ENCODE data around the gene NANS. TPM values are rescaled to one million over a fixed set of nuclear protein-coding genes. Genes with fewer than 3 reads are reported as not detected.
A peak's percentile ranks its signal among the peaks of the same experiment; 100 is the strongest.
"Not testable (repeated sequence)": the region's sequence is repeated elsewhere in the genome, so short reads cannot be mapped to it uniquely, and the experiment has no call there.

Gene NANS
- polyA plus RNA-seq, 1 donor from 2014 or later, result 26.9 TPM

GRCh38 chr9:98117984-98118639, 61.6 kb downstream of the NANS start:
- no peaks in the 10 kb centered on the region for H3K27me3 Mint-ChIP-seq
- peak overlapping the region; percentile 71 to 96 (median 89) for H3K27ac Mint-ChIP-seq
- peaks cover 2% of the 10 kb centered on the region for H3K36me3 Mint-ChIP-seq
- peak overlapping the region; percentile 91 to 98 (median 92) for H3K4me3 Mint-ChIP-seq
- peaks cover 27 to 41% (median 36%) of the 10 kb centered on the region in 3 donors for H3K4me1 Mint-ChIP-seq
- no peaks in the 10 kb centered on the region for H3K9me3 Mint-ChIP-seq

DNA sequence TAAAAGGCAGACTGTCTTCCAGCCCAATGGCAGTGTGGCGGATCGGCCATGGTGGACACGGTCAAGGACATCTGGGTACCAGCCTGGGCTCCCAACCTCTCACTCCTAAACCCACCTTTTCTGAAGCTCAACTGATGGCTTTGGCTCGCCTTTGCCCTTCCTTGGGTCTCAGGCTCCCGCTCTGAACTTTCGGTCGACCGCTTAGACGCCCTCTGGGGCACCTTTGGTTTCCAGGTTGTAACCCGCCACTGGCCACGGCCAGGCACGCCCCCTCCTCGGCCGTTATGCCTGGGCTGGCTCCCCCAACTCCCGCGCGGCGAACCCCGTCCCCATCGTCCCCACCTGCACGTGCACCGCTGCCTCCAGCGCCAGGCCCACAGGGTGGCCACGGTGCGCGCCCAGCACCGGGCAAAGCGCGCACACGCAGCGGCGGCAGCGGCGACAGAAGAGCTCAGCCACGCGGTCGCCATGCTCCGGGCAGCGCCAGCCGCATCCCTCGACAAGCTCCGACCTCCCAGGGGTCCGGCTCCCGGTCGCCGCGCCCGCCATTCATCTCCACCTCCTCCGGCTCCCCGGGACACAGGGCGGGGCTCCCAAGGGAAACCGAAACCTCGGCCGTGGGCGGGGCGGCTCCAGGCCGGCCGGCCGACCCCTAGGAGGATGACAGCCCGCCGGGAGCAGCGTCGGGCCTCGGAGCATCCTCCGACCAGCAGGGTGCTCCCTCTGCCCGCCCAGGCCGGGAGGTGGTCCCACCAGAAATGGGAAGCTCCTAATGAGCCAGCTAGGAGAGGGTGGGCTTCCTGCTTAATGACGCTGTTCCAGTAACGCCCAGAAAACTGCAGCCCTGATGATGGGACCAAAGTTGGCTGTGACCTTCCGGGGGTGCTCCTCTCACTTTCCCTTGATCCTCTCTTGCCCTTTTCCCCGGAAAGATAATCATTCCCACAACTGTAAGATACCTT, 62.4 kb downstream of the NANS start, which contains the start of gene TRIM14:
Gene TRIM14 (minus strand): TSS at position 583 of the 962 bp plus-strand sequence. CDS start 34 bp downstream, at position 549.
- Mint-ChIP-seq H3K36me3 (peaks cover 2% of the 10 kb centered on the region), H3K9me3 (no peaks in the 10 kb centered on the region)

GRCh38 chr9:98120476-98120875, 63.9 kb downstream of the NANS start:
- peak overlapping the region in 3 of 4 donors; percentile 90 to 92 (median 91) for H3K4me3 Mint-ChIP-seq
- H3K27ac Mint-ChIP-seq, result peak overlapping the region; percentile 25 to 93 (median 60)
- no peaks in the 10 kb centered on the region for H3K27me3 Mint-ChIP-seq
- H3K4me1 Mint-ChIP-seq, result peaks cover 27 to 41% (median 36%) of the 10 kb centered on the region in 3 donors
- H3K36me3 Mint-ChIP-seq, result peaks cover 2% of the 10 kb centered on the region
- no peaks in the 10 kb centered on the region for H3K9me3 Mint-ChIP-seq

More for the DNA sequence above, 62.4 kb downstream of the NANS start, which contains the start of gene TRIM14:
- Mint-ChIP-seq H3K27ac (peak within 1 kb of the TSS; percentile 71 to 96 (median 93)), H3K4me1 (peaks cover 27 to 41% (median 36%) of the 10 kb centered on the region in 3 donors), H3K4me3 (peak within 1 kb of the TSS; percentile 91 to 98 (median 92)), H3K27me3 (no peaks in the 10 kb centered on the region)

DNA sequence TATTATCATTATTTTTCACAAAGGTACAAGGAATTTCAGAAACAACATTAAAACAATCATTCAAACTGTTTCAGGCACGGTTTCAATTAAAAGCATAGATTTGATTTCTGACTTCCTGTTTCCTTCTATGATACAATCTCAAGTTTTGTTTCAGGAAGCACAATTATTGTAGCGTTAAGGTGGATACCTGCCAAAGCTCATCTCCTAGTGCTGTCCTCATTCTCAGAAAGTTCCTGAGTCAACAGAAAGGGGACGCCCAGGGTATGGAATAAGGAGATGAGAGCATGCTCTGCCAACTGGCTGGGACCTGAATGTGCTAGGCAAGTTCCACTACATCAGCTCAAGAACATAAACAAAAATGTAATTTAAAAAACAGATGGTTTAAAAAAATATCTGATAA, 64.5 kb downstream of the NANS start:
- no peaks in the 10 kb centered on the region for H3K27me3 Mint-ChIP-seq
- H3K4me3 Mint-ChIP-seq, result peak overlapping the region in 3 of 4 donors; percentile 32 to 92 (median 91)
- peaks cover 2% of the 10 kb centered on the region for H3K36me3 Mint-ChIP-seq
- peak overlapping the region in 1 of 3 donors; percentile 93 for H3K27ac Mint-ChIP-seq
- H3K9me3 Mint-ChIP-seq, result no peaks in the 10 kb centered on the region
- peaks cover 27 to 41% (median 36%) of the 10 kb centered on the region in 3 donors for H3K4me1 Mint-ChIP-seq

GRCh38 chr9:98124091-98124490, 67.6 kb downstream of the NANS start:
- not testable (repeated sequence) for H3K9me3 Mint-ChIP-seq, H3K36me3 Mint-ChIP-seq, H3K27ac Mint-ChIP-seq, H3K27me3 Mint-ChIP-seq, H3K4me3 Mint-ChIP-seq
- peaks cover 20 to 26% (median 25%) of the 10 kb centered on the region in 3 donors for H3K4me1 Mint-ChIP-seq

DNA sequence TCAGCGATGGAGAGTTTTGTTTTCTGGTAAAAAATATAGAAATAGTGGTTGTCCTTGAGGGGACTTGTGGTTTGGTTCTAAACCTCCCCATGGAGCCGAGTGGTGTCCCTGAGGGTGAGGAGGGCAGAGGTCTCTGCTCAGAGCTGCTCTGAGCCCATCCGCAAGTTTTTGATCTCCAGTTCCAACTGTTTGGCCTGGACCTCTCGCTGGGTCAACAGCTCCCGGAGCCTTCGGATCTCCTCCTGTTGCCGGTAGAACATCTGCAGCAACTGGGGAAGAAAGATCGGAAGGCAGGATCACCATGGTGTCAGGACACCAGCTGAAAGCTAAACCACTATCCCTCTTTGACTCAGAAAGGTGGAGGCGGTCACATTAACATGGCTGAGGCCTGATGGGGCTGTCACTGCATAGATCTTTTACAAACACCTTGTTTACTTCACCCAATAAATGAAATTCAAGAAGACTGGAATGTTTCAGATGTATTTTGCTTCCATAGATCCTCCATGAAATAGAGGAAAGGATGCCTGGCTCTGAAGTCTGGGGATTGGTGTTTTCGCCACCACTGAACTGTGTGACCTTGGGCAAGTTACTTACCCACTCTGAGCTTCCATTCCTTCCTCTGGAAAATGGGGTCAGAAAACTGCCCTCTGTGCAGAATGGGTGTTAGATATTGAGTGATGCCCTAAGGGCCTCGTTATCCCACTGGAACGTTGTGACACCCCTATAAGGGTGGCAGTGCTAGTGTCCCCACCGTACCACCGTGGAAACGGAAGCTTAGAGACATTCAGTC, 68.3 kb downstream of the NANS start:
- H3K27ac Mint-ChIP-seq, result no peak overlapping the region

DNA sequence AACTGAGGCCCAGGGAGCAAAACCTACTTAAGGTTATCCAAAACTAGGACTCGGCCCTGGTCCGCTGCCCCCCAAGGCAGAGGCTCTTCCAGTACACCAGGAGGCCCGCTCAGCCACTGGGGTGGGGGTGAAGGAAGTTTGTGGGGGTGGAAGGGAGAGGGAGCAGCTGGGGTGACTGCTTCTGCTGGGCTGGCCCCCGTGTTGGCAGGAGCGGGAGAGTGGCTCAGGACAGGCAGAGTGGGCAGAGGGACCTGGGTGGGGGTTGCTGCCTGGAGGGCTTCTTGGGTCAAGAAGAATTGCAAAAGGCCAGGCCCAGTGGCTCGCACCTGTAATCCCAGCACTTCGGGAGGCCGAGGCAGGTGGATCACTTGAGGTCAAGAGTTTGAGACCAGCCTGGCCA, 70.7 kb downstream of the NANS start:
- Mint-ChIP-seq H3K27ac (peak overlapping the region in 1 of 3 donors; percentile 74), H3K36me3 (no peaks in the 10 kb centered on the region), H3K4me3 (no peak overlapping the region), H3K4me1 (peaks cover 14 to 15% (median 14%) of the 10 kb centered on the region in 3 donors), H3K9me3 (no peaks in the 10 kb centered on the region), H3K27me3 (no peaks in the 10 kb centered on the region)

More for the DNA sequence above, 68.3 kb downstream of the NANS start:
- H3K4me3 Mint-ChIP-seq, result no peak overlapping the region
- peaks cover 23 to 28% (median 27%) of the 10 kb centered on the region in 3 donors for H3K4me1 Mint-ChIP-seq
- no peaks in the 10 kb centered on the region for H3K27me3 Mint-ChIP-seq
- no peaks in the 10 kb centered on the region for H3K36me3 Mint-ChIP-seq
- no peaks in the 10 kb centered on the region for H3K9me3 Mint-ChIP-seq

DNA sequence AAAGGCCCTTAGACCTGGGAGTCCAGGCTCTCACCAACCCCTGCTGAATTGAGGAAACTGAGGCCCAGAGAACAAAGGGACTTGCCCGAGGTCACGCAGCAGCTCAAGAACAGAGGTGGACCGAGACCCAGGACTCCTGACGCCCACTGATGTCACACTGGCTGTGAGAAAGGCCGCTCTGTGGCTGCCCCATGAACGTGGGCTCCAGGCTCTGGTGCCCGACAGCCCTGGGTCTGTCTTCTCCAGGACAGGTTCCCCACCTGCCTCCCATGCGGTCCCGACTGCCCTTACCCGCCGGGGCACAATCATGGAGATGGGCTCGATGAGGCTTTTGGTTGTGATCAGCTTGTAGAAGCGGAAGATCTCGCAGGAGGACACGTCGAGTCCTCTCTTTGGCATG, 71.8 kb downstream of the NANS start:
- H3K4me1 Mint-ChIP-seq, result peaks cover 13 to 15% (median 14%) of the 10 kb centered on the region in 3 donors
- H3K27ac Mint-ChIP-seq, result peak overlapping the region in 2 of 3 donors; percentile 46 to 91
- no peaks in the 10 kb centered on the region for H3K9me3 Mint-ChIP-seq
- no peaks in the 10 kb centered on the region for H3K36me3 Mint-ChIP-seq
- peak overlapping the region in 1 of 4 donors; percentile 9 for H3K4me3 Mint-ChIP-seq
- no peaks in the 10 kb centered on the region for H3K27me3 Mint-ChIP-seq

GRCh38 chr9:98129451-98129881, 72.9 kb downstream of the NANS start:
- H3K4me1 Mint-ChIP-seq, result peaks cover 13 to 17% (median 14%) of the 10 kb centered on the region in 3 donors
- peak overlapping the region in 3 of 4 donors; percentile 47 to 93 (median 88) for H3K4me3 Mint-ChIP-seq
- no peaks in the 10 kb centered on the region for H3K9me3 Mint-ChIP-seq
- H3K27ac Mint-ChIP-seq, result peak overlapping the region; percentile 22 to 91 (median 64)
- H3K36me3 Mint-ChIP-seq, result no peaks in the 10 kb centered on the region
- H3K27me3 Mint-ChIP-seq, result no peaks in the 10 kb centered on the region

GRCh38 chr9:98130060-98130459, 73.5 kb downstream of the NANS start:
- peak overlapping the region in 2 of 3 donors; percentile 22 to 67 for H3K27ac Mint-ChIP-seq
- not testable (repeated sequence) for H3K9me3 Mint-ChIP-seq, H3K4me3 Mint-ChIP-seq, H3K36me3 Mint-ChIP-seq, H3K27me3 Mint-ChIP-seq
- peaks cover 13 to 17% (median 14%) of the 10 kb centered on the region in 3 donors for H3K4me1 Mint-ChIP-seq

- Mint-ChIP-seq H3K27me3 (no peaks in the 10 kb centered on the region), H3K9me3 (no peaks in the 10 kb centered on the region), H3K4me1 (peaks cover 14 to 17% (median 17%) of the 10 kb centered on the region in 3 donors), H3K36me3 (no peaks in the 10 kb centered on the region), H3K4me3 (peak overlapping the region in 1 of 4 donors; percentile 59), H3K27ac (peak overlapping the region in 1 of 3 donors; percentile 67)
These were observed 74.2 kb downstream of the NANS start for GRCh38 chr9:98130576-98131228.

DNA sequence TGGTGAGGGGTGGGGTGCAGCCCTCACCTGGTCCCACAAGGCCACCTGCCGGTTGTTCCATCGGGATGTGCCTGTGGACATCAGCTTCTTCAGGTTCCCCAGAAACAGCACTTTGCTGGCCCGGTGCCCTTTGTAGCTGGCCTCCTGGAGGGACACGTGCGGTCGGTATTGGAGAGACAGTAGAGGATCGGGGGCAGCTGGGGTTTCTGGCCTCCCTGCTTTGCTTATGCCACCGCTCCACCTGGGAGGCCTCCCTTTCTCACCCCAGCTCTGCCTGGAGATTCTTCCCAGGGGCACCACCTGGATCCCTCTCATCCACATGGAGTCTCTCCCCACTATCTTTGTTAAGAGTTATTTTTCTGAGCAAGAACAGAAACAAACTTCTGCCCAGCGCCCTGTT, 75.6 kb downstream of the NANS start:
- peak overlapping the region in 1 of 3 donors; percentile 43 for H3K27ac Mint-ChIP-seq
- H3K4me1 Mint-ChIP-seq, result peaks cover 14 to 17% (median 17%) of the 10 kb centered on the region in 3 donors
- H3K9me3 Mint-ChIP-seq, result no peaks in the 10 kb centered on the region
- H3K4me3 Mint-ChIP-seq, result no peak overlapping the region
- H3K36me3 Mint-ChIP-seq, result no peaks in the 10 kb centered on the region
- no peaks in the 10 kb centered on the region for H3K27me3 Mint-ChIP-seq
